GM11168 (cell line): ENCODE results near the gene TENT4B.
"Not testable (repeated sequence)": the region's sequence is repeated elsewhere in the genome, so short reads cannot be mapped to it uniquely, and the experiment has no call there.

Experiments used
- in situ Hi-C: fragments of 300-500 bp; cut with MboI; formaldehyde crosslinking; loops from one replicate; pipeline ENCODE4 v1.12.0; 2022; ENCODE audit warnings: low sequenced_read_pairs; ENCODE audit not compliant: unreplicated experiment

The TENT4B gene

GRCh38 chr16:50227120-50227519 lies 74.0 kb downstream of the TENT4B start:
- in situ Hi-C loops = no loop called here

DNA sequence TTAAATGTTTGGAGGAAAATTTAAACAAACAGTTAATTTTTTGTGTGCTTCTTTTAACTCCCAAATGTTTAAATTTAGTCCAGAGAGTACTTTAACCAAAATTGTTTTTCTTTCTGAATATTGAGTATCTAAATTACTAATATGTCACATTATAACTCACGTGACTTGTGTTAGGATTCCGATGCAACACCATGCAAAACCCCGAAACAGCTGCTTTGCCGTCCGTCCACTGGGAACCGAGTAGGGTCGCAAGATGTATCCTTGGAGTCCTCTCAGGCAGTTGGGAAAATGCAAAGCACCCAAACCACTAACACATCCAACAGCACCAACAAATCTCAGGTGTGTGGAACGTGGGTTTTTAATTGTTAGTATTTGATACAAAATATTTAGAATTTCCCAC lies 74.6 kb downstream of the TENT4B start:
- in situ Hi-C loops = no loop called here

DNA sequence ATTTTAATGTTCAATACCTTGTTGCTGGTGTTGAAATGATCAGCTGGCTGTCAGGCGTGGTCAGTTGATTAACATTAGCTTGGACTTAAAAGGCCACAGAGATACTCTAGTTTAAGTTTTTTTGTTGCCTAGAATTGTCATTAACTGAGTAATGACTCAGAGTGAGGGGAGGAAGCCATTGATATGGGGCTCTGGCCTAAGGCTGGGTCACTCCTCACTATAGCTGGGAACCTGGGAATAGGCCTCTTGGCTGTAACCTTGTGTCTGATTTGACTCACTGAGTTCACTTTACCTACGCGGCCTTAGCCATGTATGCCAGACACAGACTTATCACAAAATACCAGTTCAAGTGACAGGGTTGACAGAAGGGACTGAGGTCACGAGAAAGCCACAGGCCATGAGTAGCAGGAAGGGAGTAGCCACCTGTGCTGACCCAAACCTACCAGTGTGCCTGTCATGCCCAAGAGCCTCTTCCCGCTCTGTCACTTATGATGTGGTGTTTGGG lies 75.3 kb downstream of the TENT4B start:
- in situ Hi-C loops = no loop called here

DNA sequence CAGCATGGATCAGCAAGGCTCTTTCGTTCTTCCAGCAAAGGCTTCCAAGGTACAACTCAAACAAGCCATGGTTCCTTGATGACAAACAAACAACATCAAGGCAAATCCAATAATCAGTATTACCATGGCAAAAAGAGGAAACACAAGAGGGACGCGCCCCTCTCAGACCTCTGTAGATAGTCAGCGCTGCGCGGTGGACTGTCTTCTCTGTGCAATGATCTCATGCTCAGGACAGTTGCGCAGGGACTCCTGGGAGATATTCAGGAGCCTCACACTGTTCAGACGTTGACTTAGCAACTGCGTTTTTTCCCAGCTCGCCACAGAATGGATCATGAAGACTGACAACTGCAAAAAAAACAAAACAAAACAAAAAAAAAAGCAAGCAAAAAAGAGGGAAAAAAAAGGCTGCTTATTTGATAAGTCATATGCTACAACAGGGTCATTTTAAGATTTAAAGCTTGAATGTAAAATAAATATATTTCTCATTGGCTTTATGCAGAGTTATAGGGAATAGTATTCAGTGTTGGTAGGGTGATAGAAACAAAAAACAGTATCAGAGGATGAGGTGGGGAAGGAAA lies 76.1 kb downstream of the TENT4B start:
- in situ Hi-C loops = no loop called here

DNA sequence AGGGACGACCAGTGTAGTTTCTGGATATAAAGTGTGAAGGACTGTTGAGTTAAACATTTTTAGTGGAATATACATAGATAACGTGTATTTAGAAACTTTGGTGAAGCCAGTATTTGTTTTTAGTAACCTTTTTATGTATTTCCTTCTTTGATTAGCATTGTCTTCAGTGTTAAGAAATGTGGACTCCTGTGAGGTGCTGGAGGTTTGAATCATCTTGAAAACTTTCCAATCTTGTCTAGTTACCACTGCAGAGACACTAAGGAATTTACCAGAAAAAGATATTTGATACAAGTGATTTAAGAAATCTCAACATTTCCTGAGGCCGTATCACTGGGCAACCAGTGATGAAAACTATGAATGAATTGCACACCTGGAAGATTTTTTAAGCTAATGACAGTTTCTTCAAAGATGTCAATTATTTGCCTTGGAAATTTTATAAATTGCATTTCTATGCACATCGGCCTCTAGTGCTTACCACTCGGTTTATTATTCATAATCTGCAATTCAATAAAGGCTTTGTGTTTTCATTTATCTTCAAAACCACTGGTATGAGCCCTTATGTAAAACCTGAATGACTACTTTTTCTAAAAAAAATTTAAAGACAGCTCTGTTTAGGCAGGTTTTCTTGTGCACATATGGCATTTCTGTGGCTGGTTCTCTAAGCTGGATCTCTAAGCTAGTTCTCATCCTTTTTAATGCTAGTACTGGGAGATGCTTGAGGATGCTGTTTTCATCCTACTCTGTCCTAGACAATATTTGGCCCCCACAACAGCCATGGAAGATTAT lies 81.9 kb downstream of the TENT4B start:
- in situ Hi-C loops = loop anchor here (10.0 kb wide), 1 partner anchor 120 kb away; no protein-coding TSS in a partner anchor

DNA sequence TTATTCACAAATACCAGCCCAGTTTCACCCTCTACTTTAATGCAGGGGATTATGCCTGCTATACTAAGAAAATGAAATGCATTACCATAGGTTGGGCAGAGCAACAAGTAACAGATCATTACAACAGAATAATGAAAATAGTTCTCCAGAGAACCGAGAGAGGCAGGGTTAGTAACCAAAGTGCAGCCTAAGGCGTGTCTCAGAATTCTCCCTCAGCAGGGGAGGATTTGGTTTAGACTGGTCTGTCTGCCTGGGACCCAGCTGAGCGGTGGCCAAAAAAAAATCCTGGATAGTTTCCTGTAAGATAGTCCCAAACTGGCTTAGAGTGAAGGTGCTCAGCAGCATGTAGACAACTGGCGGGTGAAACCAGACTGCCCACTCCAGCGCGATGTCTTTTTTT lies 82.5 kb downstream of the TENT4B start:
- in situ Hi-C loops = loop anchor here (10.0 kb wide), 1 partner anchor 119 kb away; no protein-coding TSS in a partner anchor

DNA sequence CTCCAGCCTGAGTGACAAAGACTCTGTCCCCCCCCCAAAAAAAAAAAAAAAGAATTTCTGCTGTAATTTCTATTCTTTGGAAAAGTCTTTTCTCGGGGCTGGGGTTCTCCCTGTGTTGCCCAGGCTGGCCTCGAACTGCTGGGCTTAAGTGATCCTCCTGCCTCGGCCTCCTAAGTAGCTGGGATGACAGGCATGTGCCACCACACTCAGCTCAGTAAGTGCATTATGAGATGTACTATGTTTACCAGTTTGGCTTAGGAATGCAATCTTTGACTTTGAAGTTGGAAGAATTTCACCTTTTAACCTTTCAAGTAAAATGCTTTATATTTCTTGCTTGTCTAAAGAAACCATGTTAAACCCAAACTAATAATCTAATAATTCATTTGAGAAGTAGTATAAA lies 85.2 kb downstream of the TENT4B start:
- in situ Hi-C loops = loop anchor here (10.0 kb wide), 1 partner anchor 116 kb away; no protein-coding TSS in a partner anchor

DNA sequence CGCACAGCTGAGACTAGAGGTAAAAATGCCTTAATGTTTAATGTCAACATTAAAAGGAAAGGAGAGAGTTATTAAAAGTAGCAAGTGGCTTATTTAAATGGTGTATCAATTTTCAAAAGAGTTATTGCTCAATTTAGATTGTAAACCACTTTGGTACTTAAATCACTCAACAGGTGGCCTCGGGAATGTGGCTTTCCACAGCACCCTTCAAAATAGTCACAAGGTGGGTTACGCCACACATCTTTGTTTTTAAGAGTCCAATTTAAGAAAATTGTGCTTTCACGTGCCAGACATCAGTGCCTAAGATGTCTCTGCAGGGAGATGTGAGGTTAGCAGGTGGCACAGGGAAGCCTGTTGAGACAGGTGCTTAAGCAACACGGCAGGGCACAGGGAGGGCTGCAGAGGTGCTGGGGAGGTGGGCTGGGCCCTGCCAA lies 85.8 kb downstream of the TENT4B start:
- in situ Hi-C loops = loop anchor here (10.0 kb wide), 1 partner anchor 116 kb away; no protein-coding TSS in a partner anchor

- in situ Hi-C loops = not testable (repeated sequence)
Observed at GRCh38 chr16:50243024-50243423, 89.9 kb downstream of the TENT4B start.

DNA sequence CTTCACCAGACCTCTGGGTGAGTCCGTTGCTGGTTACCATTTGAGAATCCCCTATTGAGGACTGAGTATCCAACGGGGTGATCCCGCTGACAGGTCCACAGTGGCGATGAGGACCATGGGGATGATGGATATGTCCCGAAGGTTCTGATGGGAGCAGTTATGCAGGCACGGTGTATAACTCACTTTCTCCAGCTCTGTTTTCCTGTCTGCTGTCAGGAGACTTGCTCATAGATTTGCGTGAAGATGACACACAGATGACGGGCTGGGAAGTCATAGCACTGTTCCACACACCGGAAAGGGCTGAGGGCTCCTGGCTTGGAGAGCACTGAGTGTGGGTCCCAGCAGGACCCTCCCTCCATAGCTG lies 91.0 kb downstream of the TENT4B start:
- in situ Hi-C loops = no loop called here

GRCh38 chr16:50244504-50245416 lies 91.7 kb downstream of the TENT4B start:
- in situ Hi-C loops = no loop called here

DNA sequence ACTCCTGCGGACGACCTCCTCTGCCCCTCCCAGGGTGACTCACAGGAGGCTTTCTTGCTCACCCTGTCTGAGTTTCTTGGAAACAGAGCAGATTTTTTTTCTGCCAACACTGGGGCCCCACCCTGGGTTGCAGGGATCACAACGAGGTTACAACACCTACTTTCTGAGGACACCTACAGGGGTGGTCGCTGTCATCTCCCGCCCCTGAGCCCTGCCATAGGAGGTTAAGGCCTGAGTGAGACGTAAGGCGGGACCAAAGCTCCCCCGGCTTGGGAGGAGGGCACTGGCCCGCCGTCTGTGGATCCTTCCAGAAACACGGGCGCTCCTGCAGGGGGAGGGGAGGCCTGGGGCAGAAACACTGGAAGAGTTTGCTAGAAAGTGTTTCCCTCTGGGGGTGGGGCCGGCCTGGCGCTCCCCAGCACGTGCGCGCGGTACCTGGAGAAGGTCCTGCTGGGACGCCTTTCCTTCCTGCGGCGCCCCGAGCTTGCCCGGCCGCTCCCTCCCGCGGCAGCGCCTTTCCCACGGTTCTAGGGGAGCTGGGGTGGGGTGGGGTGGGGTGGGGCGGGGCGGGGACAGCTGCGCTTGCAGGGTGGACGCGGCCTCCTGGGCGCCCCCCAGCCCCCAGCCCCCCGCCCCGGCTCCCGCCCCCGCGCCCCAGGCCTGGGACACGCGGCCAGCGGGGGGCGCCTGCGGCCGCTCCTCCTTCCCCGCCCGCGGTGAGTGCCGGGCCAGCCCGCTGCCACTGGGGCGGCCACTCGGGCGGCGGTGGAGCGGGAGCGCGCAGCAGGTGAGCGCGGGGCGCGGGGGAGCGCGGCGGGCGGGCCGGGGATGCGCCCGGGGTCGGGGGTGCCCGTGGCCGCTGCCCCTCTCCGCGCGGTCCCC lies 92.6 kb downstream of the TENT4B start:
- in situ Hi-C loops = no loop called here

DNA sequence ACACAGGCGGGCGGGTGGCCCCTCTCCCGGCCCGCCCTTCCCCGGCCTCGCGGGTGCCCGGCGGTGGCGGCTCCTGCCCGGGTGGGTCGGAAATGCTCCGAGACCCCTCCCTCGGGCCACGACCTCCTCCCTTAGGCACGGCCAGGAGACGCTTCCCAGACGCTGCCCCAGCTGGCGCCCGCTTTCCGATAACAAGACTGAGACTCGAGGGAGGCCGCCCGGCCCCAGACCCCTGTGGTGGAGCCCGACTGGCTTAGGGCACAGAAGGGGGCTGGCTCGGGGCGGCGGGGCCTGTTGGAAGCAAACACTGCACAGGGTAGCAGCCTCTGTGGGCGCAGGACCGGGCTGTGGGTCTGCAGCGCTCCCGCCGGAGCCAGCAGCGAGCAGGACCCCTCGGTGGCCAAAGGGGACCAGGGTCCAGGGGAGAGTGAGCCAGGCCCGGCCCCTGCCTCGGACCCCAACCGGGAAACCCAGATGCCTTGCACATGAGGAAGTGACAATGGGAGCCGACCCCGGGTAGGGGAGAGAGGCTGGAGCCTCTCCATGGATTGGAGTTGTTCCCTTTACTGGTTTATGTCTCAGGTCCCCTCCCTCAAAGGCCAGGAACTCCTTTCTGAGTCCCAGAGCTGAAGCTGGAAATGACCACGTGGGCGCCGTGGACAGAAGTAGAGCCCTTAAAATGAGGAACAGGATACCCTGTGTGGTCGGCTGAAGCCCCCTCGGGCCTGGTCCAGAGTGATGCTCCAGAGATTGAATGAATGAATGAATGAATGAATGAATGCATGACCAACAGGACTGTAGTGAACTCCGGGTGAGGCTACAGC lies 93.4 kb downstream of the TENT4B start:
- in situ Hi-C loops = no loop called here

DNA sequence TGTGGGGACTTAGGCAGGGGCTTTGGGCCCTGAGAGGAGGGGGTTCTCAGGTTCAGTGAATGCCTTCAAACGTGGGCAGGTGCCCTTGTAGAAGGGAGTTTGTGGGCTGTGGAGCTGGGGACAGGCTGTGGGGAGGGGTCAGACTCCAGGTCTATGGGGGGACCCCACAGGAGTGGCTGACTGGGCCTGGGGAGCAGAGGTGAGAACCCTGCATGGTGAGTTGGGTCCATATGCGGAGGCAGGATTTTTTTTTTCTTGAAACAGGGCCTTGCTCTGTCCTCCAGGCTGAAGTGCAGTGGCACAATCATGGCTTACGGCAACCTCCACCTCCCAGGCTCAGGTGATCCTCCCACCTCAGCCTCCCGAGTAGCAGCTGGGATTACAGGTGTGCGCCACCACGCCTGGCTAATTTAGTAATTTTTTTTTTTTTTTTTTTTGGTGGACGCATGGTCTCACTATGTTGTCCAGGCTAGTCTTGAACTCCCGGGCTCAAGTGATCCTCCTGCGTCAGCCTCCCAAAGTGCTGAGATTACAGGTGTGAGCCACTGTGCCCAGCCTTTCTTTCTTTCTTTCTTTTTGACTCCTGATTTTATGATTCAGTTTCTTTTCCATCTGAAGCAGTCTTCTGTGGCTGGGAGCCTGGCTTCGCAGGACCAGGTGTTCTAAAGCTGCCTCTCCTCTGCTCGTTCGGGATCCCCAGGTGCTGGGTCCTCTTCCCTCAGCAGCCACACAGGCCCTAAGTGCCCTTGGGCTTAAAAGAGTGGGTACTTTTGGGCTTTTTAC lies 94.2 kb downstream of the TENT4B start:
- in situ Hi-C loops = no loop called here

GRCh38 chr16:50247906-50248608 lies 95.0 kb downstream of the TENT4B start:
- in situ Hi-C loops = no loop called here

DNA sequence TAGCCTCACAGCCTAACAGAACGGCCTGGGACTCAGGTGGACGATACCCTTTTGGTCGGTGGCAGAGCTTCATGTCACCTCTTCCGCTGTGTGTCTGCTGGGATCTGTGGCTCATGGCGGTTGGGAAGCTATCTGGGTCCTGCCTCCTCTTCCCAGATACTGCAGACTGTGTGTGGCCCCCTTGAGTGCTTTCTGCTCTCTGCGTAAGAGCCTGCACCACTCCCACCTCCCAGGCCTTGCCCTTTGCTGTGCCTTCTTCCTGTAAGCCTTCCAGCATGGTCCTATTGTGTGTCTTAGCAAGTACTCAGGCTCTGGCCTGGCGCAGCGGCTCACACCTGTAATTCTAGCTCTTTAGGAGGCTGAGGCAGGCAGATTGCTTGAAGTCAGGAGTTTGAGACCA lies 95.7 kb downstream of the TENT4B start:
- in situ Hi-C loops = no loop called here

- in situ Hi-C loops = no loop called here
Observed at GRCh38 chr16:50251375-50252081, 98.4 kb downstream of the TENT4B start.
